Activated CD4-positive, alpha-beta T cell treated with anti-CD3 and anti-CD28 coated beads for 48 hours (primary cell): ENCODE results near the gene AGAP3.

Source experiments
- DNase-seq: peaks from one replicate; pipeline ENCODE4 v3.0.0-alpha.2; 2020

Gene AGAP3

GRCh38 chr7:151168003-151168786 is 81.9 kb downstream of the AGAP3 start:
- DNase-seq: peak; percentile 70

GRCh38 chr7:151168787-151169162 is 82.5 kb downstream of the AGAP3 start:
- no peak for DNase-seq

GRCh38 chr7:151172273-151173141 is 86.2 kb downstream of the AGAP3 start:
- peak; percentile 86 for DNase-seq

- DNase-seq: no peak
Observed at GRCh38 chr7:151173386-151174245, 87.3 kb downstream of the AGAP3 start.

GRCh38 chr7:151174246-151175046 is 88.2 kb downstream of the AGAP3 start:
- DNase-seq: peak; percentile 56

GRCh38 chr7:151175047-151175792 is 88.9 kb downstream of the AGAP3 start:
- DNase-seq: no peak

GRCh38 chr7:151175793-151176311 is 89.6 kb downstream of the AGAP3 start:
- no peak for DNase-seq

GRCh38 chr7:151176401-151176800 is 90.1 kb downstream of the AGAP3 start:
- DNase-seq: no peak

- DNase-seq: no peak
Observed at GRCh38 chr7:151177310-151177709, 91.0 kb downstream of the AGAP3 start.

- no peak for DNase-seq
Observed at GRCh38 chr7:151178236-151178635, 92.0 kb downstream of the AGAP3 start.

- DNase-seq: no peak
Observed at GRCh38 chr7:151178831-151179230, 92.6 kb downstream of the AGAP3 start.

- DNase-seq: no peak
Observed at GRCh38 chr7:151179287-151179860, 93.1 kb downstream of the AGAP3 start.

GRCh38 chr7:151179946-151180345 is 93.7 kb downstream of the AGAP3 start:
- DNase-seq: no peak

- no peak for DNase-seq
Observed at GRCh38 chr7:151181011-151181431, 94.7 kb downstream of the AGAP3 start.

GRCh38 chr7:151185762-151186639 is 99.7 kb downstream of the AGAP3 start:
- no peak for DNase-seq

- DNase-seq: no peak
Observed at GRCh38 chr7:151186640-151187408, 100.5 kb downstream of the AGAP3 start, which contains the start of gene ASB10. Gene ASB10 (minus strand): TSS chr7:151187250. CDS start chr7:151187130, 120 bp downstream.

- no peak for DNase-seq
Observed at GRCh38 chr7:151187409-151188251, 101.4 kb downstream of the AGAP3 start.

GRCh38 chr7:151188252-151188542 is 101.9 kb downstream of the AGAP3 start:
- DNase-seq: no peak
